Measurements from ENCODE around the gene IL10RB. TPM values are rescaled to one million over a fixed set of nuclear protein-coding genes. Genes with fewer than 3 reads are reported as not detected.
"Not testable (repeated sequence)": the region's sequence is repeated elsewhere in the genome, so short reads cannot be mapped to it uniquely, and the experiment has no call there.

IL10RB gene
- total RNA-seq (ENCODE audit: low replicate concordance): 31.0 and 39.8 TPM in 2 replicates

GRCh38 chr21:33266050-33266788 lies at the start of gene IL10RB:
Gene IL10RB, plus strand, starts transcription at chr21:33266367. Its CDS starts 99 bp downstream, at chr21:33266466.
- DNase-seq (ENCODE audit: low read depth): peak; percentile 45
- TF ChIP-seq CTCF (IDR thresholded peaks at IDR 0.05; ENCODE audit: insufficient read depth, low read length): no peak
- peak within 1 kb of the TSS; percentile 84 for H3K4me3 ChIP-seq (ENCODE audit: low read depth, low read length)

- TF ChIP-seq CTCF (IDR thresholded peaks at IDR 0.05; ENCODE audit: insufficient read depth, low read length): no peak
- no peak overlapping the region for H3K4me3 ChIP-seq (ENCODE audit: low read depth, low read length)
- no peak for DNase-seq (ENCODE audit: low read depth)
Measured at GRCh38 chr21:33217138-33217520, 49.0 kb upstream of the IL10RB start.

- DNase-seq (ENCODE audit: low read depth): no peak
- no peak for TF ChIP-seq CTCF (IDR thresholded peaks at IDR 0.05; ENCODE audit: insufficient read depth, low read length)
- H3K4me3 ChIP-seq (ENCODE audit: low read depth, low read length): no peak overlapping the region
Measured at GRCh38 chr21:33219300-33219699, 46.9 kb upstream of the IL10RB start.

- no peak overlapping the region for H3K4me3 ChIP-seq (ENCODE audit: low read depth, low read length)
- DNase-seq (ENCODE audit: low read depth): no peak
- TF ChIP-seq CTCF (IDR thresholded peaks at IDR 0.05; ENCODE audit: insufficient read depth, low read length): no peak
Measured at GRCh38 chr21:33219954-33220353, 46.2 kb upstream of the IL10RB start.

- H3K4me3 ChIP-seq (ENCODE audit: low read depth, low read length); DNase-seq (ENCODE audit: low read depth): not testable (repeated sequence)
Measured at GRCh38 chr21:33225376-33225775, 40.8 kb upstream of the IL10RB start.

- DNase-seq (ENCODE audit: low read depth): no peak
- no peak for TF ChIP-seq CTCF (IDR thresholded peaks at IDR 0.05; ENCODE audit: insufficient read depth, low read length)
- H3K4me3 ChIP-seq (ENCODE audit: low read depth, low read length): no peak overlapping the region
Measured at GRCh38 chr21:33228455-33228854, 37.7 kb upstream of the IL10RB start.

GRCh38 chr21:33229099-33229783 lies 36.9 kb upstream of the IL10RB start:
- no peak for DNase-seq (ENCODE audit: low read depth)
- peak overlapping the region; percentile 57 for H3K4me3 ChIP-seq (ENCODE audit: low read depth, low read length)
- no peak for TF ChIP-seq CTCF (IDR thresholded peaks at IDR 0.05; ENCODE audit: insufficient read depth, low read length)
